Activated CD4-positive, alpha-beta T cell treated with anti-CD3 and anti-CD28 coated beads, Interleukin-2, amount 10 ng/mL, durations not matched to agents 7 days and 5 days (primary cell): Measurements from ENCODE around the gene NEIL3. TPM values are rescaled to one million over a fixed set of nuclear protein-coding genes. Genes with fewer than 3 reads are reported as not detected.

Source experiments
- CTCF ChIA-PET: fragments of 350-600 bp; sonication (Branson Sonifier 250); formaldehyde crosslinking; loops from one replicate; lab custom pipeline; 2021; ENCODE audit warnings: antibody characterized with exemption; lab: Charles Lee
- POLR2A ChIA-PET: fragments of 350-600 bp; sonication (Branson Sonifier 250); formaldehyde crosslinking; loops from one replicate; lab custom pipeline; 2021; ENCODE audit warnings: antibody characterized with exemption; lab: Charles Lee
- DNase-seq: peaks from one replicate; pipeline ENCODE4 v3.0.0-alpha.2; 2020
- H3K27ac Mint-ChIP-seq: one replicate; pipeline ENCODE4 v1.8.0; 2021; ENCODE audit warnings: mild to moderate bottlenecking, moderate library complexity, mixed read lengths
- H3K27me3 Mint-ChIP-seq: one replicate; pipeline ENCODE4 v1.8.0; 2021; ENCODE audit warnings: mixed read lengths
- H3K36me3 Mint-ChIP-seq: one replicate; pipeline ENCODE4 v1.8.0; 2021; ENCODE audit warnings: low read depth, mixed read lengths
- H3K4me1 Mint-ChIP-seq: one replicate; pipeline ENCODE4 v1.8.0; 2021; ENCODE audit warnings: mixed read lengths
- H3K4me3 Mint-ChIP-seq: one replicate; pipeline ENCODE4 v1.8.0; 2021; ENCODE audit warnings: mild to moderate bottlenecking, moderate library complexity, mixed read lengths
- H3K9me3 Mint-ChIP-seq: one replicate; pipeline ENCODE4 v1.8.0; 2021; ENCODE audit warnings: mixed read lengths
- total RNA-seq, 2 experiments: library from RNA; stranded (reverse); gene quantifications; one replicate each; pipeline ENCODE4 v1.2.3, GENCODE V29; 2021

Gene NEIL3, protein sequence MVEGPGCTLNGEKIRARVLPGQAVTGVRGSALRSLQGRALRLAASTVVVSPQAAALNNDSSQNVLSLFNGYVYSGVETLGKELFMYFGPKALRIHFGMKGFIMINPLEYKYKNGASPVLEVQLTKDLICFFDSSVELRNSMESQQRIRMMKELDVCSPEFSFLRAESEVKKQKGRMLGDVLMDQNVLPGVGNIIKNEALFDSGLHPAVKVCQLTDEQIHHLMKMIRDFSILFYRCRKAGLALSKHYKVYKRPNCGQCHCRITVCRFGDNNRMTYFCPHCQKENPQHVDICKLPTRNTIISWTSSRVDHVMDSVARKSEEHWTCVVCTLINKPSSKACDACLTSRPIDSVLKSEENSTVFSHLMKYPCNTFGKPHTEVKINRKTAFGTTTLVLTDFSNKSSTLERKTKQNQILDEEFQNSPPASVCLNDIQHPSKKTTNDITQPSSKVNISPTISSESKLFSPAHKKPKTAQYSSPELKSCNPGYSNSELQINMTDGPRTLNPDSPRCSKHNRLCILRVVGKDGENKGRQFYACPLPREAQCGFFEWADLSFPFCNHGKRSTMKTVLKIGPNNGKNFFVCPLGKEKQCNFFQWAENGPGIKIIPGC
- 10 to 100 TPM; 34.6 to 38.9 TPM for total RNA-seq

DNA sequence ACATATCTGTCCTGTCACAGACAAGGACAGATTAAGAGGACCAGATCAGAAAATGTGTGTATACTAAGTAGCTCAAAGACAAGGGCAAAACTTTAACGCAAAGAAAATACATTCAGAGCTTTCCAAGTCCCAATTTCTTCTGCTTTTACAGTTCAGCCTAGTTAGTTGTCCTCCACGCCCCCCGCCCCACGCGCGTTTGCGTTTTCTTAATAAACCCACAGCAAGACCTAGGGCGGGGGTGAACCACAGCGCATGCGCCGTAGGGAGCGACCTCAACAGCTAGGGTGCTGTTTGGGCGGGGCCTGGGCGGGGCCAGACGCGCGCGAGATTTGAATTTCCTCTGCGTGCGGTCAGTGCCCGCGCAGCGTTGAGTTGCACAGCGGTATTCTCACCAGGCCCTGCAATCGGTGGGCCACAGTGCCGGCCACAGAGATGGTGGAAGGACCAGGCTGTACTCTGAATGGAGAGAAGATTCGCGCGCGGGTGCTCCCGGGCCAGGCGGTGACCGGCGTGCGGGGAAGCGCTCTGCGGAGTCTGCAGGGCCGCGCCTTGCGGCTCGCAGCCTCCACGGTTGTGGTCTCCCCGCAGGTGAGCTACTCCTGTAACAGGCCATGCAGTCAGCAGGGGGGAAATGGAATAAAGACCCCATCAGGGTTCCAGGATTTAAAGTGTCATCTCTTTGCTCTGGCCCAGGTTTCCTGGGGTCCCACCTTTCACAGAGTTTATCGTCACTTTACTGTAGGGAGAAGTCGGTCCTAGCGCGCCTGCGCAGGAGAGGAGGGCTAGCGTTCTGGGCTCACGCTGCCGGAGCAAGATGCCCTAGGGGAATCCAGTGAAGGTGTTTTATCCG, at the start of gene NEIL3:
NEIL3 (plus strand) TSS at position 353 of the 850 bp plus-strand sequence; CDS start at position 433, 80 bp downstream.
- peaks cover 38% of the 10 kb centered on the region for H3K36me3 Mint-ChIP-seq
- CTCF ChIA-PET = interaction anchor here (0.7 to 1.7 kb wide), 5 partner anchors 12 to 59 kb away, joined by 3 to 5 read pairs (median 4); no protein-coding TSS in a partner anchor
- DNase-seq = peak; percentile 98
- POLR2A ChIA-PET = interaction anchor here (0.8 to 2.0 kb wide), 3 partner anchors 9 to 133 kb away, joined by 3 to 11 read pairs (median 3); partner anchors contain the start of gene AGA
- H3K9me3 Mint-ChIP-seq = peaks cover 4% of the 10 kb centered on the region
- H3K4me1 Mint-ChIP-seq = peaks cover 57% of the 10 kb centered on the region
- H3K4me3 Mint-ChIP-seq = peak within 1 kb of the TSS; percentile 92
- peak within 1 kb of the TSS; percentile 94 for H3K27ac Mint-ChIP-seq
- no peaks in the 10 kb centered on the region for H3K27me3 Mint-ChIP-seq

DNA sequence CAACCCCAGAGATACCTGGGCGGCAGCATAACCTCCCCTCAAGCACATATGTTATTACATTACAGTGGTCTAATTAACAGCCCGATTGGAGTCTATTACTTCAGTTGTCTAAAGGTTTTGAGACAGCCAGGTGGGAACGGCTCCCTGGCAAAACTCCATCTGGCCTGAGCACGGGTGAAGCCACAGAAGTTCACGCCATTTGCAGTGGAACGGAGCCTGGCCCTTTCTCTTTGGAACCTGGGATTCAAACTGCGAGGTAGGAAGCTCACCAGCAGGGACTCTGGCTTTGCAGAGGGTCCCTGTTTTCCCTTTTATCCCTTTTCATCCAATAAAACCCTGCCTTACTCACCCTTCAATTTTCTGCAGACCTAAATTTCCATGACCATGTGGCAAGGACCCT, 45.9 kb upstream of the NEIL3 start:
- Mint-ChIP-seq H3K9me3 (no peaks in the 10 kb centered on the region), H3K4me3 (no peak overlapping the region)
- CTCF ChIA-PET = interaction anchor here (2.2 kb wide), 1 partner anchor 13 kb away, joined by 6 read pairs; no protein-coding TSS in a partner anchor

DNA sequence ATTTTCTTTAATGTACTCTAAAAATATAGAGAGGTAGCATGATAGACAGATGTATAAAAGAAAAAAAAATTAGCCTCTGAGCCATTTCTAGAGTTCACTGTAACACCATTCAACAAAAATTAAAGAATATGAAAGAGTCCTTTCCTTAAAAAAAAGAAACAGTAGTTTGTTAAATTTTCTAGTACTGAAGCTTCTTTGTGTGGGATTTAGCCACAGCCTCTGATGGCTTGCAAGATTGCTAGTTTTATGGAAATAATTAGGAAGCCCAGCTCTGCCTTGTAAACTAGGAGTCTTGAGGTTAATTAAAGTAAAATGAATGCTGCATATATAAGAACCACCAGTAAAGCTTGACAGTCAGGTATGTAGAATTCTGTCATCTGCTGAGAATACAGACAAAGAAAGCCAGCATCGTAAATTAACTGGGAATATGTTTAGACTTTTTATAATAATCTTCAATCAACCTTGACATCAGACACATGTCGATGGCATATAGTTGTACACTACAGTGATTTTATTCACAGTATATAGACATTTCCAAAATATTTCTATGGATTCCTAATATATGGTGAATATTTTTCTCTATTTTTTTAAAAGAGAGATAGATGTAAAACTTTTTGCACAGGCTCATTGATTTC, 44.8 kb upstream of the NEIL3 start:
- ChIA-PET CTCF (interaction anchor here (2.2 kb wide), 1 partner anchor 14 kb away, joined by 6 read pairs; no protein-coding TSS in a partner anchor), POLR2A (no interaction called here)
- no peak for DNase-seq
- H3K4me3 Mint-ChIP-seq = no peak overlapping the region
- H3K4me1 Mint-ChIP-seq = no peaks in the 10 kb centered on the region
- no peaks in the 10 kb centered on the region for H3K36me3 Mint-ChIP-seq
- H3K27me3 Mint-ChIP-seq = peaks cover 10% of the 10 kb centered on the region
- H3K27ac Mint-ChIP-seq = no peak overlapping the region
- no peaks in the 10 kb centered on the region for H3K9me3 Mint-ChIP-seq

More for the DNA sequence above, 45.9 kb upstream of the NEIL3 start:
- Mint-ChIP-seq H3K27ac (no peak overlapping the region), H3K27me3 (peaks cover 13% of the 10 kb centered on the region), H3K36me3 (no peaks in the 10 kb centered on the region), H3K4me1 (no peaks in the 10 kb centered on the region)
- POLR2A ChIA-PET = no interaction called here
- DNase-seq = no peak

DNA sequence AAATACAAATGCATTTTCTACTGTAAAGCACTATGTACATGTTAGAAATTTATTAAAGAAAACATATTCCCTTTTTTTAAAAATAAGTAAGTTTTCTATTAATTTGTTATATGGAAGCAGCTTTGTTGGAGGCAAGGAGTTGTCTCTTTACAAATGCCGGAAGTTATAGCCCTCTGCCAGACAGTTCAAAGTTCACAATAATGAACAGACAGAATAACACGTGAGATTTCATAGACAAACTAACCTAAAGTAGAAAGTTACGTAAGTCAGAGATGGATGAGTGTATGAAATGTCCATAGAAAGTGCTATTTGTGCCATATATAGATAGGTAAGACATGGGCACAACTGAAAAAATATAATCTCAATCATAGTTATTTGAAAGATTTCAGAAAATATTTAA, 43.9 kb upstream of the NEIL3 start:
- ChIA-PET POLR2A (no interaction called here), CTCF (interaction anchor here (0.6 kb wide), 1 partner anchor 304 kb away, joined by 3 read pairs; no protein-coding TSS in a partner anchor)
- H3K27me3 Mint-ChIP-seq = peaks cover 6% of the 10 kb centered on the region
- no peaks in the 10 kb centered on the region for H3K9me3 Mint-ChIP-seq
- DNase-seq = no peak
- H3K36me3 Mint-ChIP-seq = no peaks in the 10 kb centered on the region
- no peak overlapping the region for H3K4me3 Mint-ChIP-seq
- H3K4me1 Mint-ChIP-seq = no peaks in the 10 kb centered on the region
- no peak overlapping the region for H3K27ac Mint-ChIP-seq

DNA sequence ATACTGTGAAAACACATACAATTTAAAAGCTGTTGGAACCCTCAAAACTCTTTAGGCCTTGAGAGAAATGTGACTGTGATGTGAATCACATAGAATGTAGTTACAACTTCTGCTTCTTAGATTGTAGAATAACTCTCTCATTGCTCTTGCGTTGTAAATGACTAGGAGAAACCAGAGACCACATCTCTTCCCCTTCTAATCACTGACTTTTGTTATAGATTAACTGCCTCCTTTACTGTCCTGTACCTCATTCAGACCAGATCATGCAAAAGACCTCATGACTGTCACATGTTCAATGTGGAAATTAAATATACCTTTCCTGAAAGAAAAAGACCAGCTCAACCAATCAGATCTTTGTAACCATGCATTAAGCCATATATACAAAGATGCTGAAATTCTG, 43.2 kb upstream of the NEIL3 start:
- CTCF ChIA-PET = interaction anchor here (0.6 to 1.6 kb wide), 3 partner anchors 9 to 703 kb away, joined by 3 read pairs; no protein-coding TSS in a partner anchor

DNA sequence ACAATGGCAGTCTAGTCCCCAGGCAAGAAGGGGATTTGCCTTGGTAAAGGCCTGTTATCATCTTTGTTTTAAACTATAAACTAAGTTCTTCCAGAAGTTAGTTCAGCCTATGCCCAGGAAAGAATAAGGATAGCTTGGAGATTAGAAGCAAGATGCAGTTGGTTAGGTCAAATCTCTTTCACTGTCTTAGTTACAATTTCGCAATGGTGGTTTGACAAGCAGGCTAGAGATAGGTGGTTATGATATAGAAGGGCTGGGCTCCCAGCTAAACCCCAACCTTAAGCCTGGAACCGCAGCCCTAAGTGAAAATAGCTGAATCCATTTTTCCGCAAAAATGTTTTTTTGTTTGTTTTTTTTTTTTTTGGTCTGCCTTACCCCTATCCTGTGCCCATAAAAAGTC, 41.8 kb upstream of the NEIL3 start:
- Mint-ChIP-seq H3K27ac (no peak overlapping the region), H3K9me3 (no peaks in the 10 kb centered on the region), H3K27me3 (peaks cover 6% of the 10 kb centered on the region), H3K36me3 (no peaks in the 10 kb centered on the region), H3K4me1 (no peaks in the 10 kb centered on the region), H3K4me3 (no peak overlapping the region)
- CTCF ChIA-PET = interaction anchor here (0.6 to 1.6 kb wide), 2 partner anchors 29 to 40 kb away, joined by 3 read pairs; no protein-coding TSS in a partner anchor
- POLR2A ChIA-PET = no interaction called here
- no peak for DNase-seq

More for the DNA sequence above, 43.2 kb upstream of the NEIL3 start:
- POLR2A ChIA-PET = no interaction called here
- Mint-ChIP-seq H3K9me3 (no peaks in the 10 kb centered on the region), H3K4me1 (no peaks in the 10 kb centered on the region), H3K27me3 (peaks cover 6% of the 10 kb centered on the region), H3K36me3 (no peaks in the 10 kb centered on the region), H3K27ac (no peak overlapping the region), H3K4me3 (no peak overlapping the region)
- no peak for DNase-seq

DNA sequence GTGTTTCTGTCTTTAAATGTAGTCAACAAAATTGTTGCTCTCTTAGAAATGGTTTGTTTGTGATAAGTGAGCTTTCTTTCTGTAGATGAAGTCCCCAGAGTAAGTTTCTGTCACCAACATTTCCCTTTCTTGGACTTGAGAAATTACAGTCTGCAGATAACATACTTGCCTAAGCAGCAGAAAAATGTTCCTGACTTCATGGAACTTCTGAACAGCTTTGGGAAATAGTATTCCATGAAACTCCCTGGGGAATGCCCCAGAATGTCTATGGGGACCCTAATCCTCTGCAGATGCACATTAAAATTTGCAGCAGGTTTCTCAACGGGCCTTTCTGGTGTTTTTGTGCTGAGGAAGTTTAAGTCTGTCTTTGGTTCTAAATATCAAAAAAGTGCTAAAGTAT, 38.6 kb upstream of the NEIL3 start:
- Mint-ChIP-seq H3K27me3 (peaks cover 6% of the 10 kb centered on the region), H3K9me3 (no peaks in the 10 kb centered on the region), H3K4me3 (no peak overlapping the region), H3K36me3 (no peaks in the 10 kb centered on the region), H3K4me1 (no peaks in the 10 kb centered on the region), H3K27ac (no peak overlapping the region)
- ChIA-PET CTCF (no interaction called here), POLR2A (no interaction called here)
- DNase-seq = no peak

DNA sequence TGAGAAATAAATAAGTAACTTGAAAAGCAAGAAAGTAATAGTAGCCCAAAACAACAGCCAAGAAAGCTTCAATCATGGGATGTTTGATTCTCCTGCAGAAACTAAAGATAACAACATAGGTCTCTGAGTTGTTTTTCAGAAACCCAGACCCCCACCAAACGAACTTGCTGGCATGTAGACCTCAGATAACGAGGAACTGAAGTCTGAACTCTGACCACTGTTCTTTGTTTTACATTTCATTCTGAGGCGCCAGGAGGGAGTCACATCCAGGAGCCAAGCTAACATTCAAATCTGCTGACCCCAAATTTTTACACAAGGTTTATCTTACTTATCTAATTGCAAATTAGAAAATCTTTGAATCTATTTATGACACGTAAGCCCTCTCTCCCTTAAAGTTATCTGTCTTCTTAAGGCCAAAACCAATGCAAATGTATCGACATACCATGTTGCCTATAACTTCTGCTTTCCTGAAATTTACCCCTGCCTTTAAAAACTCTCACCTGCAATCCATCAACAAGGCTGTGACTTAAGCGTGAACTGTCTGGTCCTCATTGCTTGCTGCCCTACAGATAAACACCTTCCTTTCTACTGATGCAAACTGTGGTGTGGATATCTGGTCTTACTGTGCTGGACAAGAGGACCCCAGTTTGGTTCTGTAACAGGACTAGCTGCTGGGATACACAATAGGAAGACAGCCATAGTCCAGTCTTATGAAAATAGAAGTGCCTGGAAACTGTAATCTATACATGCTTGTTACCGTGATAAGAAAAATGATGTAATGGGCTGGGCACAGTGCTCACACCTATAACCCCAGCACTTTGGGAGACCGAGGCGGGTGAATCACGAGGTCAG, 37.5 kb upstream of the NEIL3 start:
- H3K4me3 Mint-ChIP-seq = no peak overlapping the region
- DNase-seq = no peak
- H3K36me3 Mint-ChIP-seq = no peaks in the 10 kb centered on the region
- ChIA-PET POLR2A (no interaction called here), CTCF (interaction anchor here (0.6 kb wide), 1 partner anchor 56 kb away, joined by 3 read pairs; no protein-coding TSS in a partner anchor)
- H3K9me3 Mint-ChIP-seq = no peaks in the 10 kb centered on the region
- peaks cover 3% of the 10 kb centered on the region for H3K27me3 Mint-ChIP-seq
- H3K27ac Mint-ChIP-seq = no peak overlapping the region
- H3K4me1 Mint-ChIP-seq = no peaks in the 10 kb centered on the region

DNA sequence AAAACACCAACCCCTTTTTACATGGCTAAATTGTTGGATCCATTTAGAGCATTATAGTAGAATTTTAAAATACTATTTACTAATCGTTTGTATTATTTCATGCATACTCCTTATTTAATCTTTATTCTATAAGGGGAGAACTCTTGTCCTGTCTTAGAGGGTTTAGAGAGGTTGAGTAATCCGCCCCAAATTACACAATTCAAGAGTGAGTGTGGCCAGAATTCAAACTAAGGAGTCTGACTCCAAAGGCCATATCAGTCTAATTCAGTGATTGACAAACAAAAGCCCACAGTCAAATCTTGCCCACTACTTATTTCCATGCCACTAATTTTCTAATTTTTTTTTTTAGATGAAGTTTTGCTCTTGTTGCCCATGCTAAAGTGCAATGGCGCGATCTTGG, 33.7 kb upstream of the NEIL3 start:
- H3K27me3 Mint-ChIP-seq = no peaks in the 10 kb centered on the region
- DNase-seq = no peak
- no peaks in the 10 kb centered on the region for H3K4me1 Mint-ChIP-seq
- no peaks in the 10 kb centered on the region for H3K9me3 Mint-ChIP-seq
- no peak overlapping the region for H3K27ac Mint-ChIP-seq
- ChIA-PET POLR2A (no interaction called here), CTCF (no interaction called here)
- no peak overlapping the region for H3K4me3 Mint-ChIP-seq
- no peaks in the 10 kb centered on the region for H3K36me3 Mint-ChIP-seq

DNA sequence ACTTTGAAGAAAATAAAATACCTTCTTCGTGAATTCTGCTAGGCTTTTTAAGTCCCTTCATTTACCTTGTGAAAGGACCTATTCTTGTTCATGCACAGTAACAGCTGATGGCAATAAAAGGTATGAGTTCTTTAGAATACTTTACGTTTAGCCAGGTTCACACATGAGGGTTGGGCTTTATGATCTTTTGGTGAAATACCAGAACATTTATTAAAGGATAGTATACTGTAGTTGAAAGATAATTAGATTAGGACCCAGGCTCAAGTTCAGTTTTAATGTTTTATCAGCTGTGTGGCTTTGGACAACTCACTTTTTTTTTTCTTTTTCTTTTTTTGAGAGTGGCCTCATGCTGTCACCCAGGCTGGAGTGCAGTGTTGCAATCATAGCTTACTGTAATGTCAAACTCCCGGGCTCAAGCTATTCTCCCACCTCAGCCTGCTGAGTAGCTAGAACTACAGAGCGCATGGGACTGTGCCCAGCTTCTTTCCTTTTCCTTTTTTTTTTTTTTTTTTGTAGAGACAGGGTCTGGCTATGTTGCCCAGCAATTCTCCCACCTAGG, 28.2 kb upstream of the NEIL3 start:
- Mint-ChIP-seq H3K36me3 (no peaks in the 10 kb centered on the region), H3K4me1 (peaks cover 4% of the 10 kb centered on the region), H3K9me3 (no peaks in the 10 kb centered on the region), H3K4me3 (no peak overlapping the region), H3K27me3 (no peaks in the 10 kb centered on the region), H3K27ac (no peak overlapping the region)
- ChIA-PET CTCF (interaction anchor here (0.6 to 1.0 kb wide), 2 partner anchors 31 to 1436 kb away, joined by 3 read pairs; no protein-coding TSS in a partner anchor), POLR2A (no interaction called here)
- DNase-seq = no peak

DNA sequence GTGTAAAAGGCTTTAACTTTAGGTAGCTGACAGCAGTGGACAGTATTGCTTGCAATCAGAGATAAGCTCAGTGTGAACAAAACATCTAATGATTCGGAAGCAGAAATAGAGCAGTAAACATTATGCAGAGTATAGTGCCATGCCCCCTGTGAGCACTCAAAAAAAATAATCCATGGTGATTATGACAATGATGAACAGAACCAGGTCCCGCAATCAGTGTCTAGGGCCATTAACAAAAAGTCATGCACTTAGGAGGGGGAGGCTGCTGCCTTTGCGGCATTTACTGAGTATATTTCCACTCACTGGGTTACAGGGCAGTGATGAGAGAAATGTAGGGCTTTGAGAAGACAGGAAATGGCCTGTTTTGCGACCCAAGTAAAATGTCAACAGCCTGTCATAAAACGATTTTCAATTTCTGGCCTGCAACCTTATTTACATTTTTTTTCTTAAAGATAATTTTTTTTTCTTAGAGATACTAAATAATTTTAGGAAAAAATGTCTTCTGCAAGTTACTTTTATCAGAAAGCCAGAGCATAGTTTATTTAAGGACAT, 27.3 kb upstream of the NEIL3 start:
- no peak overlapping the region for H3K4me3 Mint-ChIP-seq
- POLR2A ChIA-PET = no interaction called here
- H3K27me3 Mint-ChIP-seq = no peaks in the 10 kb centered on the region
- H3K36me3 Mint-ChIP-seq = no peaks in the 10 kb centered on the region
- H3K27ac Mint-ChIP-seq = no peak overlapping the region
- H3K9me3 Mint-ChIP-seq = no peaks in the 10 kb centered on the region
- CTCF ChIA-PET = interaction anchor here (1.0 kb wide), 1 partner anchor 32 kb away, joined by 3 read pairs; no protein-coding TSS in a partner anchor
- no peak for DNase-seq
- peaks cover 4% of the 10 kb centered on the region for H3K4me1 Mint-ChIP-seq
